DND-41 (cell line): ENCODE results near the gene ACSM2B.
"Not testable (repeated sequence)": the region's sequence is repeated elsewhere in the genome, so short reads cannot be mapped to it uniquely, and the experiment has no call there.

Experiments
- ATAC-seq: fragments of 200-7000 bp; cut with Tn5 transposase; 3 replicates; pipeline ENCODE4 v1.9.1; 2021; ENCODE audit warnings: low read depth; ENCODE audit not compliant: insufficient read depth
- DNase-seq: peaks from one replicate; pipeline ENCODE4 v3.0.0-alpha.2; 2020
- H2AFZ ChIP-seq: 2 replicates; pipeline ENCODE4 v1.6.0; 2012; ENCODE audit warnings: low read depth, low read length
- H3K27ac ChIP-seq: 2 replicates; pipeline ENCODE4 v1.5.1; 2012; ENCODE audit warnings: low read length, inconsistent platforms
- H3K27me3 ChIP-seq: fragments of 200-600 bp; sonication (generic); 2 replicates; pipeline ENCODE4 v1.6.0; 2012; ENCODE audit warnings: low read length, mild to moderate bottlenecking, inconsistent platforms; ENCODE audit not compliant: insufficient read depth, poor library complexity
- H3K36me3 ChIP-seq: 2 replicates; pipeline ENCODE4 v1.5.1; 2012; ENCODE audit warnings: low read length, inconsistent platforms; ENCODE audit not compliant: insufficient read depth
- H3K4me1 ChIP-seq: 2 replicates; pipeline ENCODE4 v1.5.1; 2012; ENCODE audit warnings: mild to moderate bottlenecking, low read length; ENCODE audit not compliant: insufficient read depth
- H3K4me2 ChIP-seq: 2 replicates; pipeline ENCODE4 v1.6.0; 2012; ENCODE audit warnings: mild to moderate bottlenecking, moderate library complexity, low read length, inconsistent platforms; ENCODE audit not compliant: insufficient read depth
- H3K4me3 ChIP-seq, 2 experiments: fragments of 200-600 bp in 1 of 2; shearing (Covaris generic) in 1 of 2; 2 replicates each; pipeline ENCODE4 v1.5.1; 2012 to 2016; ENCODE audit warnings: inconsistent platforms in 2 of 2, low read length in 2 of 2, mild to moderate bottlenecking in 2 of 2, low read depth in 1 of 2, moderate library complexity in 1 of 2
- H3K79me2 ChIP-seq: 2 replicates; pipeline ENCODE4 v1.6.0; 2012; ENCODE audit warnings: low read length, inconsistent platforms; ENCODE audit not compliant: insufficient read depth
- H3K9ac ChIP-seq: 2 replicates; pipeline ENCODE4 v1.6.0; 2012; ENCODE audit warnings: low read depth, mild to moderate bottlenecking, inconsistent platforms, low read length, moderate library complexity
- H3K9me3 ChIP-seq: 2 replicates; pipeline ENCODE4 v1.5.1; 2012; ENCODE audit warnings: low read length, moderate library complexity, mild to moderate bottlenecking, inconsistent platforms; ENCODE audit not compliant: insufficient read depth, severe bottlenecking
- H4K20me1 ChIP-seq: 2 replicates; pipeline ENCODE4 v1.6.0; 2012; ENCODE audit warnings: low read length; ENCODE audit not compliant: insufficient read depth
- CTCF ChIP-seq: IDR thresholded peaks from 2 replicates; pipeline ENCODE4 v1.5.1; 2012; ENCODE audit warnings: borderline replicate concordance, low read length, moderate library complexity, mild to moderate bottlenecking; ENCODE audit not compliant: poor library complexity, severe bottlenecking; ENCODE audit errors: extremely low read depth
- EZH2 ChIP-seq: IDR thresholded peaks from 3 replicates; pipeline ENCODE4 v1.6.1; 2012; ENCODE audit warnings: borderline replicate concordance, low read depth, mild to moderate bottlenecking, moderate library complexity, low read length, inconsistent platforms; ENCODE audit not compliant: severe bottlenecking

The ACSM2B gene

GRCh38 chr16:20576145-20576544, at the start of gene ACSM2B:
ACSM2B (minus strand) TSS chr16:20576367; CDS start chr16:20564845, 11,522 bp downstream.
- not testable (repeated sequence) for H3K4me1 ChIP-seq, H3K9ac ChIP-seq, H2AFZ ChIP-seq, H3K27ac ChIP-seq, ATAC-seq, H4K20me1 ChIP-seq, H3K4me3 ChIP-seq, H3K27me3 ChIP-seq, H3K79me2 ChIP-seq, H3K9me3 ChIP-seq, H3K36me3 ChIP-seq, DNase-seq, H3K4me2 ChIP-seq

GRCh38 chr16:20624882-20625807, 49.0 kb upstream of the ACSM2B start:
- H3K4me2 ChIP-seq = no peak overlapping the region
- no peak for DNase-seq
- TF ChIP-seq EZH2 = no peak
- TF ChIP-seq CTCF = no peak
- ATAC-seq = no peak
- H3K27me3 ChIP-seq = no peaks in the 10 kb centered on the region
- no peak overlapping the region for H3K27ac ChIP-seq
- no peak overlapping the region for H3K4me3 ChIP-seq
- H3K4me1 ChIP-seq = no peaks in the 10 kb centered on the region
- no peaks in the 10 kb centered on the region for H4K20me1 ChIP-seq
- no peaks in the 10 kb centered on the region for H3K9me3 ChIP-seq
- H2AFZ ChIP-seq = no peak overlapping the region
- H3K36me3 ChIP-seq = no peaks in the 10 kb centered on the region
- H3K9ac ChIP-seq = no peak overlapping the region
- no peaks in the 10 kb centered on the region for H3K79me2 ChIP-seq

GRCh38 chr16:20624205-20624604, 48.0 kb upstream of the ACSM2B start:
- H4K20me1 ChIP-seq = no peaks in the 10 kb centered on the region
- no peak for TF ChIP-seq EZH2
- TF ChIP-seq CTCF = no peak
- no peak overlapping the region for H3K9ac ChIP-seq
- no peak overlapping the region for H3K4me3 ChIP-seq
- no peak overlapping the region for H3K27ac ChIP-seq
- H3K27me3 ChIP-seq = no peaks in the 10 kb centered on the region
- H3K9me3 ChIP-seq = no peaks in the 10 kb centered on the region
- no peak overlapping the region for H3K4me2 ChIP-seq
- H3K36me3 ChIP-seq = no peaks in the 10 kb centered on the region
- ATAC-seq = no peak
- H3K4me1 ChIP-seq = no peaks in the 10 kb centered on the region
- H2AFZ ChIP-seq = no peak overlapping the region
- no peak for DNase-seq
- no peaks in the 10 kb centered on the region for H3K79me2 ChIP-seq

- Histone ChIP-seq H3K4me2 (no peak overlapping the region), H3K4me3 (no peak overlapping the region), H2AFZ (no peak overlapping the region), H3K9me3 (no peaks in the 10 kb centered on the region), H3K36me3 (no peaks in the 10 kb centered on the region), H3K27me3 (no peaks in the 10 kb centered on the region), H3K9ac (no peak overlapping the region), H4K20me1 (no peaks in the 10 kb centered on the region), H3K79me2 (no peaks in the 10 kb centered on the region), H3K4me1 (no peaks in the 10 kb centered on the region), H3K27ac (no peak overlapping the region)
- DNase-seq (no peak), ATAC-seq (no peak)
- no peak for TF ChIP-seq EZH2
- no peak for TF ChIP-seq CTCF
Observed at GRCh38 chr16:20622498-20622870, 46.3 kb upstream of the ACSM2B start.
